K562 (cell line): ENCODE results near the gene MKRN2OS. TPM values are rescaled to one million over a fixed set of nuclear protein-coding genes. Genes with fewer than 3 reads are reported as not detected.

Experiments used
- ATAC-seq: fragments of 200-7000 bp; cut with Tn5 transposase; 3 replicates; pipeline ENCODE4 v1.9.1; 2020; ENCODE audit warnings: moderate library complexity
- BruUV-seq: library from RNA; stranded (reverse); fragments of 400-500 nt; replicated peaks from 2 replicates; lab custom pipeline; 2021; lab: Mats Ljungman, UMichigan
- CTCF ChIA-PET: fragments of 300-600 bp; formaldehyde crosslinking; extraction: SDS; loops from one replicate; lab custom pipeline; 2021; ENCODE audit warnings: low intra/inter-chr PET ratio; lab: Yijun Ruan, JAX
- POLR2A ChIA-PET: fragments of 300-600, 350-650 bp; sonication (Branson Sonifier 250); formaldehyde crosslinking; extraction: SDS; loops from one replicate; lab custom pipeline; 2021; ENCODE audit warnings: antibody characterized with exemption, inconsistent platforms; lab: Yijun Ruan, JAX
- DNase-seq, 4 experiments: peaks; one replicate each; pipeline versions ENCODE4 v3.0.0 to v3.0.0-alpha.2; 2011 to 2018; ENCODE audit warnings: low spot score in 3 of 4, mixed read lengths in 3 of 4; ENCODE audit errors: extremely low read depth in 1 of 4
- FAIRE-seq: peaks from 2 replicates; lab custom pipeline; 2011; peaks lifted over from hg19 to GRCh38; lab: Jason Lieb, UNC
- H2AFZ ChIP-seq: 2 replicates; pipeline ENCODE4 v1.6.0; 2011; ENCODE audit warnings: low read depth, low read length, control low read depth, inconsistent platforms
- H3K27ac ChIP-seq: fragments of 200-600 bp; 3 replicates; pipeline ENCODE4 v1.8.0; 2011; ENCODE audit warnings: low read depth, mild to moderate bottlenecking, control low read depth, inconsistent platforms, low read length, moderate library complexity, mixed read lengths; ENCODE audit errors: extremely low read depth
- H3K27me3 ChIP-seq, 2 experiments: fragments of 300-600 bp in 1 of 2; 2 replicates in 1 of 2; 3 replicates in 1 of 2; pipeline versions ENCODE4 v1.6.0 to v1.8.0; 2011; ENCODE audit warnings: inconsistent platforms in 2 of 2, low read length in 2 of 2, mild to moderate bottlenecking in 1 of 2, mixed read lengths in 1 of 2, moderate library complexity in 1 of 2; ENCODE audit not compliant: control insufficient read depth in 2 of 2, insufficient read depth in 2 of 2
- H3K36me3 ChIP-seq: fragments of 300-600 bp; 3 replicates; pipeline ENCODE4 v1.8.0; 2011; ENCODE audit warnings: mild to moderate bottlenecking, low read length, inconsistent platforms; ENCODE audit not compliant: control insufficient read depth, insufficient read depth
- H3K4me1 ChIP-seq, 2 experiments: fragments of 200-600 bp in 1 of 2; replicated peaks in 1 of 2; 2 replicates in 1 of 2; 3 replicates in 1 of 2; pipeline versions ENCODE4 v1.5.1 to v1.8.0; 2011; ENCODE audit warnings: inconsistent platforms in 2 of 2, low read length in 2 of 2, mild to moderate bottlenecking in 1 of 2, mixed read lengths in 1 of 2, moderate library complexity in 1 of 2; ENCODE audit not compliant: control insufficient read depth in 2 of 2, insufficient read depth in 2 of 2
- H3K4me2 ChIP-seq: 2 replicates; pipeline ENCODE4 v1.6.1; 2011; ENCODE audit warnings: low read length, control low read depth, inconsistent platforms, mixed read lengths; ENCODE audit not compliant: insufficient read depth
- H3K4me3 ChIP-seq: fragments of 200-600 bp; sonication (generic), shearing (Covaris generic); 2 replicates; pipeline ENCODE4 v1.5.1; 2016; ENCODE audit warnings: control low read depth, inconsistent platforms
- H3K79me2 ChIP-seq: fragments of 200-600 bp; 3 replicates; pipeline ENCODE4 v1.8.0; 2011; ENCODE audit warnings: low read length, inconsistent platforms; ENCODE audit not compliant: control insufficient read depth, insufficient read depth
- H3K9ac ChIP-seq, 2 experiments: 2 replicates each; pipeline versions ENCODE4 v1.6.0 to v1.6.1; 2011; ENCODE audit warnings: low read depth in 2 of 2, low read length in 2 of 2, control low read depth in 1 of 2, inconsistent platforms in 1 of 2, mild to moderate bottlenecking in 1 of 2, mixed read lengths in 1 of 2; ENCODE audit not compliant: insufficient read depth in 1 of 2
- H3K9me1 ChIP-seq: one replicate; pipeline ENCODE4 v1.6.0; 2011; ENCODE audit warnings: inconsistent platforms, mild to moderate bottlenecking, low read length, moderate library complexity; ENCODE audit not compliant: control insufficient read depth, insufficient read depth
- H3K9me3 ChIP-seq: replicated peaks from 2 replicates; pipeline ENCODE4 v1.5.1; 2011; ENCODE audit warnings: low read depth, low read length, inconsistent platforms; ENCODE audit not compliant: control insufficient read depth, insufficient read depth
- H4K20me1 ChIP-seq: replicated peaks from 2 replicates; pipeline ENCODE4 v1.6.1; 2011; ENCODE audit warnings: low read length, inconsistent platforms, mixed read lengths; ENCODE audit not compliant: control insufficient read depth, insufficient read depth
- HINFP ChIP-seq: fragments of 450-650 bp; conservative IDR thresholded peaks from 2 replicates; pipeline ENCODE4 v1.6.1; 2016; ENCODE audit warnings: missing genetic modification characterization, low read depth, mild to moderate bottlenecking, control low read depth, missing compliant biosample characterization
- PHF8 ChIP-seq: fragments of 200-600 bp; sonication (generic); IDR thresholded peaks from 2 replicates; pipeline ENCODE4 v1.6.1; 2012; ENCODE audit warnings: mixed run types, mild to moderate bottlenecking, inconsistent platforms, low read length, moderate library complexity, borderline replicate concordance
- RERE ChIP-seq: sonication (generic); formaldehyde crosslinking; IDR thresholded peaks from 2 replicates; pipeline ENCODE4 v1.8.0; 2023; ENCODE audit warnings: missing genetic modification reagents, mild to moderate bottlenecking, borderline replicate concordance
- WHSC1 ChIP-seq: IDR thresholded peaks from one replicate; pipeline ENCODE4 v1.6.1; 2012; ENCODE audit warnings: low read length, control low read depth, inconsistent platforms
- ZNF263 ChIP-seq: sonication (generic); formaldehyde crosslinking; IDR thresholded peaks from 2 replicates; pipeline ENCODE4 v1.8.0; 2022; ENCODE audit warnings: mild to moderate bottlenecking, missing genetic modification reagents, borderline replicate concordance
- WGBS: fragments of 100-300 bp; shearing (Covaris generic); methylation state at CpG from one replicate; pipeline ENCODE4 v1.1.6; 2016; ENCODE audit warnings: low coverage, mixed read lengths; ENCODE audit not compliant: insufficient coverage; ENCODE audit errors: missing lambda C conversion rate; 5-methylcytosine and 5-hydroxymethylcytosine counted together
- in situ Hi-C: fragments of 300-500 bp; cut with MboI; formaldehyde crosslinking; loops from 4 replicates; pipeline ENCODE4 v1.15.0; 2018; ENCODE audit warnings: inconsistent platforms, mixed read lengths
- intact Hi-C: fragments of 100-400 bp; cut with micrococcal nuclease; formaldehyde crosslinking; loops from 2 replicates; pipeline ENCODE4 v1.14.2; 2022
- polyA plus RNA-seq, 8 experiments: library from polyadenylated mRNA; depleted of rRNA in 4 of 8; stranded (reverse) in 5 of 8; unstranded in 3 of 8; fragments of >200 nt; fragmentation: Nextera tagmentation in 2 of 8; fragmentation: Illumina TruSeq in 1 of 8; extraction: Ambion mirVana in 2 of 8; extraction: Trizol in 1 of 8; gene quantifications; 2 replicates each; pipeline versions ENCODE4 v1.2.1 to v1.2.3, GENCODE V29; 2011 to 2014; ENCODE audit warnings: inconsistent platforms in 1 of 8, missing spikeins in 1 of 8
- total RNA-seq, 7 experiments: library from RNA; depleted of rRNA in 6 of 7; stranded (reverse); fragments of >200 nt in 6 of 7; fragmentation: Illumina TruSeq in 2 of 7; extraction: Trizol in 2 of 7; gene quantifications; 2 replicates each; pipeline versions ENCODE4 v1.2.1 to v1.2.3, GENCODE V29; 2011 to 2021; ENCODE audit warnings: low replicate concordance in 1 of 7

The MKRN2OS gene
- total and polyA plus RNA-seq, 9 of the 15 experiments (the other 6 are each of a cell fraction or from before 2014, with no cell fraction given), result 0.11 to 0.27 (median 0.17) TPM; not detected in 6

- BruUV-seq, result no TSS peak
- H3K36me3 ChIP-seq, result peaks cover 91% of the 10 kb centered on the region; the same call in 2 of the 3 replicates
Observed at GRCh38 chr3:12507591-12508281, 37.6 kb downstream of the MKRN2OS start.

More at GRCh38 chr3:12507591-12508281, 37.6 kb downstream of the MKRN2OS start:
- Histone ChIP-seq H3K9ac (0 out of 4 replicates have a peak overlapping the region, but pooled peaks of 1 of the 2 experiments have one; percentile 45), H3K4me2 (no peak overlapping the region), H4K20me1 (no peaks in the 10 kb centered on the region), H2AFZ (no peak overlapping the region), H3K27me3 (no peaks in the 10 kb centered on the region), H3K9me3 (no peaks in the 10 kb centered on the region), H3K9me1 (no peaks in the 10 kb centered on the region), H3K27ac (no peak overlapping the region), H3K79me2 (no peaks in the 10 kb centered on the region), H3K4me1 (no peaks in the 10 kb centered on the region; a peak in 1 of 5 replicates), H3K4me3 (no peak overlapping the region)
- TF ChIP-seq ZNF263 (no peak), WHSC1 (no peak), PHF8 (no peak), RERE (CRISPR knock-in tag) (no peak), HINFP (tag) (no peak)
- no peak for DNase-seq
- CTCF ChIA-PET, result no interaction called here
- ATAC-seq, result no peak; the same call in 2 of the 3 replicates
- no peak for FAIRE-seq
- 85% methylated on average over 8 of the region's 8 CpGs for WGBS
- POLR2A ChIA-PET, result interaction anchor here (1.1 to 1.2 kb wide), 3 partner anchors 13 to 415 kb away, joined by 3 to 4 read pairs (median 3); partner anchors contain the start of gene TSEN2
- in situ Hi-C loops, result no loop called here
- intact Hi-C loops, result no loop called here
